GM12891 (cell line): ENCODE measurements around the gene KRT31.

Experiments
- POLR2A ChIP-seq: IDR thresholded peaks from 2 replicates; pipeline ENCODE4 v1.6.1; 2011; ENCODE audit warnings: low read depth, low read length, control low read depth
- POLR2AphosphoS5 ChIP-seq: IDR thresholded peaks from 2 replicates; pipeline ENCODE4 v1.6.1; 2011; ENCODE audit warnings: low read depth, low read length, control low read depth
- POU2F2 ChIP-seq: IDR thresholded peaks from 2 replicates; pipeline ENCODE4 v1.6.1; 2011; ENCODE audit warnings: low read depth, mild to moderate bottlenecking, control low read depth, low read length, moderate library complexity

- TF ChIP-seq POLR2A (no peak), POU2F2 (no peak), POLR2AphosphoS5 (no peak)
Measured at GRCh38 chr17:41406205-41406604, 8.8 kb upstream of the KRT31 start.
